GM10248 (cell line): ENCODE results near the gene UNCX.

Experiments
- CTCF ChIA-PET: fragments of 300-600 bp; sonication (Branson Sonifier 250); formaldehyde crosslinking; extraction: SDS; loops from one replicate; lab custom pipeline; 2021; ENCODE audit warnings: antibody characterized with exemption; lab: Yijun Ruan, JAX
- POLR2A ChIA-PET: fragments of 350-650 bp; sonication (Branson Sonifier 250); formaldehyde crosslinking; extraction: SDS; loops from one replicate; lab custom pipeline; 2020; ENCODE audit warnings: antibody characterized with exemption; lab: Yijun Ruan, JAX
- DNase-seq: peaks from one replicate; pipeline ENCODE4 v3.0.0; 2012; ENCODE audit errors: extremely low spot score
- CTCF ChIP-seq: IDR thresholded peaks from 2 replicates; pipeline ENCODE4 v1.5.1; 2012; ENCODE audit warnings: mild to moderate bottlenecking, low read depth; ENCODE audit errors: extremely low read depth, missing control alignments, control extremely low read depth

Gene UNCX

GRCh38 chr7:1238931-1239802 is 6.5 kb downstream of the UNCX start:
- DNase-seq = no peak
- POLR2A ChIA-PET = no interaction called here
- TF ChIP-seq CTCF = no peak
- CTCF ChIA-PET = interaction anchor here (0.9 kb wide), 1 partner anchor 246 kb away, joined by 4 read pairs; no protein-coding TSS in a partner anchor

GRCh38 chr7:1239803-1240516 is 7.3 kb downstream of the UNCX start:
- no peak for TF ChIP-seq CTCF
- DNase-seq = no peak
- CTCF ChIA-PET = no interaction called here
- POLR2A ChIA-PET = no interaction called here

GRCh38 chr7:1240517-1241257 is 8.0 kb downstream of the UNCX start:
- ChIA-PET CTCF (no interaction called here), POLR2A (no interaction called here)
- TF ChIP-seq CTCF = no peak
- DNase-seq = no peak

- POLR2A ChIA-PET = no interaction called here
- no peak for DNase-seq
- CTCF ChIA-PET = no interaction called here
- TF ChIP-seq CTCF = no peak
Observed at GRCh38 chr7:1241258-1241602, 8.6 kb downstream of the UNCX start.

GRCh38 chr7:1241603-1242255 is 9.1 kb downstream of the UNCX start:
- ChIA-PET CTCF (no interaction called here), POLR2A (no interaction called here)
- TF ChIP-seq CTCF = no peak

GRCh38 chr7:1242256-1242605 is 9.6 kb downstream of the UNCX start:
- no peak for TF ChIP-seq CTCF
- DNase-seq = no peak
- ChIA-PET CTCF (no interaction called here), POLR2A (no interaction called here)

More at GRCh38 chr7:1241603-1242255, 9.1 kb downstream of the UNCX start:
- DNase-seq = no peak
